Measurements from ENCODE around the gene MAGI2. TPM values are rescaled to one million over a fixed set of nuclear protein-coding genes. Genes with fewer than 3 reads are reported as not detected.

Gene MAGI2
- polyA plus RNA-seq, 3 donors, result 0.03 to 0.11 TPM; not detected in 1

GRCh38 chr7:78383096-78383880 is 1070.2 kb downstream of the MAGI2 start:
- H3K27ac Mint-ChIP-seq, result no peak overlapping the region
- no peak overlapping the region for H3K9ac ChIP-seq (ENCODE audit: insufficient read depth, low read length, poor library complexity, severe bottlenecking)
- no peaks in the 10 kb centered on the region for H3K9me3 ChIP-seq (replicated peaks in 1 of 2; ENCODE audit: control insufficient read depth in 1 of 2, insufficient read depth in 1 of 2, low read length in 2 of 2)
- no peak overlapping the region for H3K4me3 Mint-ChIP-seq
- no peaks in the 10 kb centered on the region for H3K27me3 ChIP-seq (ENCODE audit: control insufficient read depth in 2 of 2, insufficient read depth in 2 of 2, low read length in 2 of 2)
- no peak overlapping the region for H3K4me2 ChIP-seq (replicated peaks; ENCODE audit: extremely low read depth, low read length, poor library complexity, severe bottlenecking)
- no peak for DNase-seq
- peaks cover 0 to 2% (median 0%) of the 10 kb centered on the region in 3 donors for H3K27me3 Mint-ChIP-seq (ENCODE audit: low read depth in 3 of 3)
- intact Hi-C loops (cut with micrococcal nuclease), result no loop called here
- H3K36me3 ChIP-seq (replicated peaks in 1 of 2; ENCODE audit: control insufficient read depth in 1 of 2, insufficient read depth in 2 of 2, low read length in 2 of 2), result no peaks in the 10 kb centered on the region
- H2AFZ ChIP-seq (ENCODE audit: insufficient read depth, low read depth, low read length, poor library complexity, severe bottlenecking), result no peak overlapping the region
- no peaks in the 10 kb centered on the region for H3K36me3 Mint-ChIP-seq
- WGBS (ENCODE audit: insufficient coverage), result no CpG with 5 or more reads among the region's 4 CpGs
- H4K20me1 ChIP-seq (ENCODE audit: insufficient read depth, low read length), result no peaks in the 10 kb centered on the region
- no peaks in the 10 kb centered on the region for H3K4me1 ChIP-seq (ENCODE audit: control insufficient read depth in 1 of 2, insufficient read depth in 2 of 2, low read length in 2 of 2)
- peaks cover 0 to 3% (median 1%) of the 10 kb centered on the region in 7 donors for H3K9me3 Mint-ChIP-seq
- no peak overlapping the region for H3K27ac ChIP-seq (ENCODE audit: low read depth in 1 of 2, low read length in 2 of 2)
- no peak for TF ChIP-seq CTCF (IDR thresholded peaks at IDR 0.05)
- H3K79me2 ChIP-seq (ENCODE audit: insufficient read depth, low read length), result no peaks in the 10 kb centered on the region
- no peaks in the 10 kb centered on the region for H3K4me1 Mint-ChIP-seq
- H3K4me3 ChIP-seq (replicated peaks in 1 of 3; ENCODE audit: low read depth in 2 of 3, low read length in 3 of 3), result no peak overlapping the region

- Histone ChIP-seq H4K20me1 (ENCODE audit: insufficient read depth, low read length) (no peaks in the 10 kb centered on the region), H3K27me3 (ENCODE audit: control insufficient read depth in 2 of 2, insufficient read depth in 2 of 2, low read length in 2 of 2) (no peaks in the 10 kb centered on the region), H3K9ac (ENCODE audit: insufficient read depth, low read length, poor library complexity, severe bottlenecking) (no peak overlapping the region), H3K4me3 (replicated peaks in 1 of 3; ENCODE audit: low read depth in 2 of 3, low read length in 3 of 3) (no peak overlapping the region), H3K79me2 (ENCODE audit: insufficient read depth, low read length) (no peaks in the 10 kb centered on the region), H2AFZ (ENCODE audit: insufficient read depth, low read depth, low read length, poor library complexity, severe bottlenecking) (no peak overlapping the region), H3K27ac (ENCODE audit: low read depth in 1 of 2, low read length in 2 of 2) (no peak overlapping the region), H3K36me3 (replicated peaks in 1 of 2; ENCODE audit: control insufficient read depth in 1 of 2, insufficient read depth in 2 of 2, low read length in 2 of 2) (no peaks in the 10 kb centered on the region), H3K4me2 (replicated peaks; ENCODE audit: extremely low read depth, low read length, poor library complexity, severe bottlenecking) (no peak overlapping the region), H3K4me1 (ENCODE audit: control insufficient read depth in 1 of 2, insufficient read depth in 2 of 2, low read length in 2 of 2) (no peaks in the 10 kb centered on the region), H3K9me3 (replicated peaks in 1 of 2; ENCODE audit: control insufficient read depth in 1 of 2, insufficient read depth in 1 of 2, low read length in 2 of 2) (no peaks in the 10 kb centered on the region)
- no peak for DNase-seq
- Mint-ChIP-seq H3K27ac (no peak overlapping the region), H3K4me1 (no peaks in the 10 kb centered on the region), H3K27me3 (ENCODE audit: low read depth in 3 of 3) (peaks cover 0 to 2% (median under 1%) of the 10 kb centered on the region in 3 donors), H3K36me3 (no peaks in the 10 kb centered on the region), H3K9me3 (peaks cover 0 to 3% (median 1%) of the 10 kb centered on the region in 7 donors), H3K4me3 (no peak overlapping the region)
- TF ChIP-seq CTCF (IDR thresholded peaks at IDR 0.05), result no peak
- no CpG with 5 or more reads among the region's 1 CpG for WGBS (ENCODE audit: insufficient coverage)
- intact Hi-C loops (cut with micrococcal nuclease), result no loop called here
Measured at GRCh38 chr7:78379148-78379547, 1074.3 kb downstream of the MAGI2 start.

Data from CD14-positive monocyte (primary cell).